SK-N-SH (cell line): Measurements from ENCODE around the gene CAMKMT. TPM values are rescaled to one million over a fixed set of nuclear protein-coding genes. Genes with fewer than 3 reads are reported as not detected.

Experiments used
- CTCF ChIA-PET: fragments of 300-600, 350-600 bp; formaldehyde crosslinking; extraction: SDS; loops from one replicate; lab custom pipeline; 2021; lab: Yijun Ruan, JAX
- POLR2A ChIA-PET: fragments of 350-600 bp; sonication (Branson Sonifier 250); formaldehyde crosslinking; extraction: SDS; loops from one replicate; lab custom pipeline; 2020; ENCODE audit warnings: antibody characterized with exemption, inconsistent platforms; lab: Yijun Ruan, JAX
- DNase-seq: peaks from one replicate; pipeline ENCODE4 v3.0.0; 2012
- H2AFZ ChIP-seq: fragments of 200-600 bp; sonication (generic); 2 replicates; pipeline ENCODE4 v1.8.1; 2016; ENCODE audit warnings: antibody characterized with exemption, mild to moderate bottlenecking, low read depth
- H3F3A ChIP-seq: fragments of 200-600 bp; sonication (generic); replicated peaks from 2 replicates; pipeline ENCODE3; 2016; ENCODE audit warnings: antibody characterized with exemption, mild to moderate bottlenecking; ENCODE audit not compliant: insufficient read depth
- H3K27ac ChIP-seq, 2 experiments: fragments of 200-500 bp in 1 of 2; fragments of 200-600 bp in 1 of 2; sonication (Bioruptor generic) in 1 of 2; sonication (generic), shearing (Covaris generic) in 1 of 2; 2 replicates each; pipeline versions ENCODE4 v1.5.1 to v1.6.1; 2014 to 2016; ENCODE audit warnings: low read depth in 2 of 2, inconsistent platforms in 1 of 2, low read length in 1 of 2, mild to moderate bottlenecking in 1 of 2, mixed read lengths in 1 of 2
- H3K27me3 ChIP-seq: fragments of 200-600 bp; sonication (generic), shearing (Covaris generic); 2 replicates; pipeline ENCODE4 v1.6.1; 2016; ENCODE audit warnings: mixed run types; ENCODE audit not compliant: insufficient read depth
- H3K36me3 ChIP-seq, 2 experiments: fragments of 200-500 bp in 1 of 2; fragments of 200-600 bp in 1 of 2; sonication (Bioruptor generic) in 1 of 2; sonication (generic) in 1 of 2; replicated peaks in 1 of 2; 2 replicates each; pipeline versions ENCODE3 to v1.5.1; 2014 to 2016; ENCODE audit warnings: low read length in 1 of 2, mild to moderate bottlenecking in 1 of 2; ENCODE audit not compliant: insufficient read depth in 2 of 2, control insufficient read depth in 1 of 2
- H3K4me1 ChIP-seq, 2 experiments: fragments of 200-500 bp in 1 of 2; fragments of 200-600 bp in 1 of 2; sonication (Bioruptor generic) in 1 of 2; sonication (generic), shearing (Covaris generic) in 1 of 2; 2 replicates each; pipeline versions ENCODE4 v1.5.1 to v1.6.1; 2014 to 2016; ENCODE audit warnings: low read depth in 1 of 2, low read length in 1 of 2, mixed run types in 1 of 2; ENCODE audit not compliant: insufficient read depth in 2 of 2, control insufficient read depth in 1 of 2
- H3K4me2 ChIP-seq: fragments of 200-600 bp; sonication (generic), shearing (Covaris generic); 2 replicates; pipeline ENCODE4 v1.6.1; 2017; ENCODE audit warnings: mixed run types
- H3K4me3 ChIP-seq, 2 experiments: fragments of 200-500 bp in 1 of 2; fragments of 200-600 bp in 1 of 2; sonication (Bioruptor generic) in 1 of 2; sonication (generic), shearing (Covaris generic) in 1 of 2; 2 replicates each; pipeline versions ENCODE4 v1.5.1 to v1.8.1; 2014 to 2016; ENCODE audit warnings: low read depth in 2 of 2, inconsistent platforms in 1 of 2, low read length in 1 of 2, mild to moderate bottlenecking in 1 of 2, mixed read lengths in 1 of 2, moderate library complexity in 1 of 2
- H3K79me2 ChIP-seq: fragments of 200-600 bp; sonication (generic); 2 replicates; pipeline ENCODE4 v1.8.1; 2017; ENCODE audit warnings: mild to moderate bottlenecking; ENCODE audit not compliant: insufficient read depth
- H3K9ac ChIP-seq: fragments of 200-600 bp; sonication (generic); 2 replicates; pipeline ENCODE4 v1.6.1; 2017; ENCODE audit warnings: mixed run types
- H3K9me2 ChIP-seq: fragments of 200-600 bp; sonication (generic); 2 replicates; pipeline ENCODE4 v1.6.1; 2017; ENCODE audit warnings: mixed run types
- H3K9me3 ChIP-seq: fragments of 200-600 bp; sonication (generic); 2 replicates; pipeline ENCODE4 v1.6.1; 2017; ENCODE audit warnings: mixed run types, mild to moderate bottlenecking, moderate library complexity
- H4K20me1 ChIP-seq: fragments of 200-600 bp; sonication (generic); 2 replicates; pipeline ENCODE4 v1.6.1; 2017; ENCODE audit warnings: mild to moderate bottlenecking, mixed run types; ENCODE audit not compliant: insufficient read depth
- FOSL2 ChIP-seq: IDR thresholded peaks from 2 replicates; pipeline ENCODE4 v1.4.0; 2012; ENCODE audit warnings: low read depth, mild to moderate bottlenecking, moderate library complexity, borderline replicate concordance
- FOXJ3 ChIP-seq: sonication (generic); formaldehyde crosslinking; IDR thresholded peaks from 2 replicates; pipeline ENCODE4 v1.5.1; 2020; ENCODE audit warnings: mild to moderate bottlenecking, missing genetic modification reagents
- FOXM1 ChIP-seq: IDR thresholded peaks from 2 replicates; pipeline ENCODE4 v1.4.0; 2012; ENCODE audit warnings: low read depth, mild to moderate bottlenecking
- GABPA ChIP-seq: IDR thresholded peaks from 2 replicates; pipeline ENCODE4 v1.4.0; 2012; ENCODE audit warnings: low read depth, mild to moderate bottlenecking
- GATA2 ChIP-seq: sonication (generic); formaldehyde crosslinking; IDR thresholded peaks from 2 replicates; pipeline ENCODE4 v1.5.0; 2020; ENCODE audit warnings: mild to moderate bottlenecking, missing genetic modification reagents
- JUND ChIP-seq: IDR thresholded peaks from 2 replicates; pipeline ENCODE4 v1.4.0; 2012
- NFIC ChIP-seq: IDR thresholded peaks from 2 replicates; pipeline ENCODE4 v1.4.0; 2012; ENCODE audit warnings: borderline replicate concordance
- USF1 ChIP-seq: IDR thresholded peaks from 2 replicates; pipeline ENCODE4 v1.4.0; 2012; ENCODE audit warnings: low read depth, borderline replicate concordance
- WGBS: methylation state at CpG from one replicate; pipeline ENCODE4 v1.1.6; 2017; ENCODE audit warnings: low lambda C conversion rate; 5-methylcytosine and 5-hydroxymethylcytosine counted together
- polyA plus RNA-seq, 3 experiments: library from polyadenylated mRNA; depleted of rRNA; stranded (reverse); fragments of >200 nt; gene quantifications; 2 replicates each; pipeline ENCODE4 v1.2.3, GENCODE V29; 2012
- TF ChIP-seq, protein P1 (sequence below): IDR thresholded peaks from 2 replicates; pipeline ENCODE4 v1.6.1; 2012; ENCODE audit warnings: mild to moderate bottlenecking, low read depth, low read length, moderate library complexity
- TF ChIP-seq, protein P2 (sequence below): fragments of 200-600 bp; sonication (generic); IDR thresholded peaks from 2 replicates; pipeline ENCODE4 v1.6.1; 2017; ENCODE audit warnings: antibody characterized with exemption, mild to moderate bottlenecking, moderate library complexity
- TF ChIP-seq, protein P3 (sequence below): IDR thresholded peaks from 2 replicates; pipeline ENCODE4 v1.4.0; 2012; ENCODE audit warnings: low read depth, borderline replicate concordance

CAMKMT gene
- polyA plus RNA-seq, 1 of the 3 experiments (the other 2 are of a cell fraction) = 5.9 TPM

DNA sequence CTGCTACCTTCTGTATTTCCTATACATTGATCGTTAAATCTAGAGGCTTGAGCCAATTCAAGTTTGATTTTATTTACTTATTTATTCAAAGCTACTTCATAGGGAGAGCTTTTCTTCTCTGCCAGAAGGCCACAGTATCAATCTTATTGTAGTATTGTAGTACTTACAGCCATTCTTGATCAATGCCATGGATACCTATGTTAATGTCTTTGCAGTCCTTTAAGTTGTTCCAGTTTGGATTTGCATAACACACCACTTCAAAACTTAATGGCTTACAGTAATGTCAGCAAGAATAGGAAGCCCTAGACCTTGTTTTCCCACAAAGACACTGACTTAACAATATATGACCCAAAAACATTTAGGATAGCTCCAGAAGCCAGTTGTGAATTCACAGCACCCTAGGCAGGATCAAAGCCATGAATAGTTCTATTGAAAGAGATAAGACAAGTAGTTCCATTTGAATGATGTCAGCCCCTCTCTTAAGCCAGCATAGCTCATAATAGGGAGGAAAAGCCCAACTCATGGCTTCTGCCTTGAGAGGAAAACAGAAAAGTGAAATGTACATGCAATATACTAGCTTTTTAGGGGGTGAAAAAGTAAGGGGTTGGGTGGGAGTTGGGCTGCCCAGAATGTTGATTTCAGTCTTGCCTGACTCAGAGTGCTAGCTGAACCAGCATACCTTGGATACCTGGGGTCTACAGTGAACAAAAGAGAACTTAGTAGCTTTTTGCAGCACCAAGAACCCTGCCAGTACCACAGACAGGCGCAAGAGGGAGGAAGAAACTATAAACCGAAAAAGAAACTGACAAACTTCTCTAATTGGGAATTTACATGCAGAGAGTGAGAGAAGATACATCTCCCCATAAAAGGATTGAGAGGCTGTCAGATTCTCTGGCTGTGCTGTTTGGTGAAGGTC is 101.4 kb downstream of the CAMKMT start (continued):
- TF ChIP-seq, protein P1, sequence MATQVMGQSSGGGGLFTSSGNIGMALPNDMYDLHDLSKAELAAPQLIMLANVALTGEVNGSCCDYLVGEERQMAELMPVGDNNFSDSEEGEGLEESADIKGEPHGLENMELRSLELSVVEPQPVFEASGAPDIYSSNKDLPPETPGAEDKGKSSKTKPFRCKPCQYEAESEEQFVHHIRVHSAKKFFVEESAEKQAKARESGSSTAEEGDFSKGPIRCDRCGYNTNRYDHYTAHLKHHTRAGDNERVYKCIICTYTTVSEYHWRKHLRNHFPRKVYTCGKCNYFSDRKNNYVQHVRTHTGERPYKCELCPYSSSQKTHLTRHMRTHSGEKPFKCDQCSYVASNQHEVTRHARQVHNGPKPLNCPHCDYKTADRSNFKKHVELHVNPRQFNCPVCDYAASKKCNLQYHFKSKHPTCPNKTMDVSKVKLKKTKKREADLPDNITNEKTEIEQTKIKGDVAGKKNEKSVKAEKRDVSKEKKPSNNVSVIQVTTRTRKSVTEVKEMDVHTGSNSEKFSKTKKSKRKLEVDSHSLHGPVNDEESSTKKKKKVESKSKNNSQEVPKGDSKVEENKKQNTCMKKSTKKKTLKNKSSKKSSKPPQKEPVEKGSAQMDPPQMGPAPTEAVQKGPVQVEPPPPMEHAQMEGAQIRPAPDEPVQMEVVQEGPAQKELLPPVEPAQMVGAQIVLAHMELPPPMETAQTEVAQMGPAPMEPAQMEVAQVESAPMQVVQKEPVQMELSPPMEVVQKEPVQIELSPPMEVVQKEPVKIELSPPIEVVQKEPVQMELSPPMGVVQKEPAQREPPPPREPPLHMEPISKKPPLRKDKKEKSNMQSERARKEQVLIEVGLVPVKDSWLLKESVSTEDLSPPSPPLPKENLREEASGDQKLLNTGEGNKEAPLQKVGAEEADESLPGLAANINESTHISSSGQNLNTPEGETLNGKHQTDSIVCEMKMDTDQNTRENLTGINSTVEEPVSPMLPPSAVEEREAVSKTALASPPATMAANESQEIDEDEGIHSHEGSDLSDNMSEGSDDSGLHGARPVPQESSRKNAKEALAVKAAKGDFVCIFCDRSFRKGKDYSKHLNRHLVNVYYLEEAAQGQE = no peak
- no peak for TF ChIP-seq GABPA

DNA sequence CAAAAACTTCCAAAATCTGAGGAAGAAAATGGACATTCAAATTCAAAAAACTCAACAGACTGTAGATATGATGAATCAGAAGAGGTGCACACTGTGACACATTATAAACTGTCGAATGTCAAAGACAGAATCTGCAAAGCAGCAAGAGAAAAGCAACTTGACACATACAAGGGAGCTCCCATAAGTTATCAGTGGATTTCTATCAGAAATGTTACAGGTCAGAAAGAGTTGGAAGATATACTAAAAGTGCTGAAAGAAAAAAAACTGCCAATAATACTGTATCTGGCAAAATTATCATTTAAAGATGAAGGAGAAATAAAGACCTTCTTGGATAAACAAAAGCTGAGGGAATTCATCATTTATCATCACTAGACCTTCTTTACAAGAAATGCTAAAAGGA is 102.7 kb downstream of the CAMKMT start:
- CTCF ChIA-PET = interaction anchor here (0.6 to 10.5 kb wide), 5 partner anchors 15 to 492 kb away, joined by 3 to 81 read pairs (median 4); no protein-coding TSS in a partner anchor
- POLR2A ChIA-PET = no interaction called here
- no peak for DNase-seq
- Histone ChIP-seq H3K4me3 (no peak overlapping the region), H3K27me3 (no peaks in the 10 kb centered on the region), H3K27ac (no peak overlapping the region), H3K9me2 (no peaks in the 10 kb centered on the region; the same call in 1 of the 2 replicates), H3K4me2 (no peak overlapping the region), H4K20me1 (no peaks in the 10 kb centered on the region), H3K79me2 (no peaks in the 10 kb centered on the region), H3F3A (no peaks in the 10 kb centered on the region), H2AFZ (no peak overlapping the region), H3K9me3 (peaks cover 14% of the 10 kb centered on the region), H3K4me1 (peaks cover 0 to 6% of the 10 kb centered on the region in 2 experiments; a peak in 1 of 4 replicates), H3K36me3 (no peaks in the 10 kb centered on the region), H3K9ac (no peak overlapping the region)
- TF ChIP-seq, protein P2, sequence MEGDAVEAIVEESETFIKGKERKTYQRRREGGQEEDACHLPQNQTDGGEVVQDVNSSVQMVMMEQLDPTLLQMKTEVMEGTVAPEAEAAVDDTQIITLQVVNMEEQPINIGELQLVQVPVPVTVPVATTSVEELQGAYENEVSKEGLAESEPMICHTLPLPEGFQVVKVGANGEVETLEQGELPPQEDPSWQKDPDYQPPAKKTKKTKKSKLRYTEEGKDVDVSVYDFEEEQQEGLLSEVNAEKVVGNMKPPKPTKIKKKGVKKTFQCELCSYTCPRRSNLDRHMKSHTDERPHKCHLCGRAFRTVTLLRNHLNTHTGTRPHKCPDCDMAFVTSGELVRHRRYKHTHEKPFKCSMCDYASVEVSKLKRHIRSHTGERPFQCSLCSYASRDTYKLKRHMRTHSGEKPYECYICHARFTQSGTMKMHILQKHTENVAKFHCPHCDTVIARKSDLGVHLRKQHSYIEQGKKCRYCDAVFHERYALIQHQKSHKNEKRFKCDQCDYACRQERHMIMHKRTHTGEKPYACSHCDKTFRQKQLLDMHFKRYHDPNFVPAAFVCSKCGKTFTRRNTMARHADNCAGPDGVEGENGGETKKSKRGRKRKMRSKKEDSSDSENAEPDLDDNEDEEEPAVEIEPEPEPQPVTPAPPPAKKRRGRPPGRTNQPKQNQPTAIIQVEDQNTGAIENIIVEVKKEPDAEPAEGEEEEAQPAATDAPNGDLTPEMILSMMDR = no peak
- 48% methylated on average over 1 of the region's 1 CpG for WGBS

DNA sequence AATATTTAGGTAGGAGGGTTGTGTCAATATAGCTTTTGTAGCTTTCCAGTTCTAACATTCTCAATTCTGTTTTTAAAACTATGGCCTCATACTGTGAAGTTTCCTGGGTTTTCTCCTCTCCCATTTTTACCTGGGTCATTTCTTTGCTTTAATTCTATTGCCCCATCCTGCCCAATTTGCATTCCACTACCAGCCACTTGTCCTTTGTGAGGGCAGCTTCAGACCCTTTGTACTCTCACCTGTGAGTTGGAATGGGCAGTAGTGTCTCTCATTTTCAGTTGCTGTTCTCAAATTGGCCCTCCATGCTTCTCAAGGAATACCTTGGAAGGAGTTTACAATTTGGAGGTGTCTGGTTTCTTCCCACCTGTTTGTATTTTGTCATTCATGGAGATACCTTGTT is 108.4 kb downstream of the CAMKMT start:
- Histone ChIP-seq H3K9ac (no peak overlapping the region), H3K4me1 (no peaks in the 10 kb centered on the region), H3K4me3 (no peak overlapping the region), H3K27ac (no peak overlapping the region), H3K9me2 (no peaks in the 10 kb centered on the region), H3F3A (no peaks in the 10 kb centered on the region), H3K79me2 (no peaks in the 10 kb centered on the region), H4K20me1 (no peaks in the 10 kb centered on the region), H3K36me3 (no peaks in the 10 kb centered on the region), H3K9me3 (0 out of 2 replicates have a peak, but pooled peaks cover 5% of the 10 kb centered on the region), H2AFZ (no peak overlapping the region), H3K27me3 (no peaks in the 10 kb centered on the region), H3K4me2 (no peak overlapping the region)
- CTCF ChIA-PET = interaction anchor here (1.2 to 5.3 kb wide), 5 partner anchors 10 to 592 kb away, joined by 4 to 63 read pairs (median 18); no protein-coding TSS in a partner anchor
- POLR2A ChIA-PET = no interaction called here
- DNase-seq = no peak
- no peak for TF ChIP-seq GATA2 (CRISPR knock-in tag)
- TF ChIP-seq FOXM1 = no peak
- TF ChIP-seq FOSL2 = no peak
- no peak for TF ChIP-seq JUND
- TF ChIP-seq NFIC = no peak
- TF ChIP-seq FOXJ3 (CRISPR knock-in tag) = no peak
- no peak for TF ChIP-seq USF1
- TF ChIP-seq, protein P3, sequence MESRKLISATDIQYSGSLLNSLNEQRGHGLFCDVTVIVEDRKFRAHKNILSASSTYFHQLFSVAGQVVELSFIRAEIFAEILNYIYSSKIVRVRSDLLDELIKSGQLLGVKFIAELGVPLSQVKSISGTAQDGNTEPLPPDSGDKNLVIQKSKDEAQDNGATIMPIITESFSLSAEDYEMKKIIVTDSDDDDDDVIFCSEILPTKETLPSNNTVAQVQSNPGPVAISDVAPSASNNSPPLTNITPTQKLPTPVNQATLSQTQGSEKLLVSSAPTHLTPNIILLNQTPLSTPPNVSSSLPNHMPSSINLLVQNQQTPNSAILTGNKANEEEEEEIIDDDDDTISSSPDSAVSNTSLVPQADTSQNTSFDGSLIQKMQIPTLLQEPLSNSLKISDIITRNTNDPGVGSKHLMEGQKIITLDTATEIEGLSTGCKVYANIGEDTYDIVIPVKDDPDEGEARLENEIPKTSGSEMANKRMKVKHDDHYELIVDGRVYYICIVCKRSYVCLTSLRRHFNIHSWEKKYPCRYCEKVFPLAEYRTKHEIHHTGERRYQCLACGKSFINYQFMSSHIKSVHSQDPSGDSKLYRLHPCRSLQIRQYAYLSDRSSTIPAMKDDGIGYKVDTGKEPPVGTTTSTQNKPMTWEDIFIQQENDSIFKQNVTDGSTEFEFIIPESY = no peak
